H1 (cell line): ENCODE measurements around the gene REXO5. TPM values are rescaled to one million over a fixed set of nuclear protein-coding genes. Genes with fewer than 3 reads are reported as not detected.

Experiments
- polyA plus RNA-seq, 7 experiments: library from polyadenylated mRNA; depleted of rRNA in 3 of 7; stranded (reverse) in 5 of 7; unstranded in 2 of 7; fragments of >200 nt in 5 of 7; fragments of 200-250 nt in 2 of 7; gene quantifications; 1 replicate in 5 of 7; 2 replicates in 1 of 7; 4 replicates in 1 of 7; pipeline versions ENCODE4 v1.2.1 to v1.2.3, GENCODE V29; 2011 to 2013; ENCODE audit warnings: missing spikeins in 2 of 7, mixed read lengths in 2 of 7
- total RNA-seq: library from RNA; stranded (reverse); fragmentation: NEBNext Ultra II Directional; extraction: Animal tissue kit (Norgen Biotek cat#: 25700); gene quantifications from 2 replicates; pipeline ENCODE4 v1.2.1, GENCODE V29; 2021
- TF ChIP-seq, protein P1 (sequence below): fragments of 300-600 bp; sonication (generic); IDR thresholded peaks from 2 replicates; pipeline ENCODE4 v1.7.1; 2012; ENCODE audit warnings: low read length, moderate library complexity, mild to moderate bottlenecking, inconsistent platforms; ENCODE audit not compliant: insufficient replicate concordance

The REXO5 gene
- total and polyA plus RNA-seq, 2 of the 8 experiments (the other 6 are each of a cell fraction or from before 2014, with no cell fraction given) = 2.4 to 8.9 TPM

DNA sequence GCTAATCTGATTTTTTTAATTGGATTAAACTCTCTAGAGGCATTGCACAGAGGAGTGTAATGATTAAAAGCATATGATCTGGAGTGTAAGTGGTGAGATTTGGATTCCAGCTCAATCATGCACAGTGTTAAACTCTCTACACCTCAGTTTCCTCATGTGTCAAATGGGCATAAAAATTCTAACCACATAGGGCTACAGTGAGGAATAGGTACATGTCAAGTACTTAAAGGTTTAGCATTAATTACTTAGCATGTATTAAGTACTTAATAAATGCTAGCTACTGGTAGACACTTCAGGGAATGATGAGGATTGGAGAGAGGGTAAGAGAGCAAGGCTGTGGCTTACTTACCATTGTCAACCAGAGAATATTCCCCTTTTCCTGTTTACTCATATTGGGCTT lies 17.2 kb upstream of the REXO5 start (continued):
- TF ChIP-seq, protein P1, sequence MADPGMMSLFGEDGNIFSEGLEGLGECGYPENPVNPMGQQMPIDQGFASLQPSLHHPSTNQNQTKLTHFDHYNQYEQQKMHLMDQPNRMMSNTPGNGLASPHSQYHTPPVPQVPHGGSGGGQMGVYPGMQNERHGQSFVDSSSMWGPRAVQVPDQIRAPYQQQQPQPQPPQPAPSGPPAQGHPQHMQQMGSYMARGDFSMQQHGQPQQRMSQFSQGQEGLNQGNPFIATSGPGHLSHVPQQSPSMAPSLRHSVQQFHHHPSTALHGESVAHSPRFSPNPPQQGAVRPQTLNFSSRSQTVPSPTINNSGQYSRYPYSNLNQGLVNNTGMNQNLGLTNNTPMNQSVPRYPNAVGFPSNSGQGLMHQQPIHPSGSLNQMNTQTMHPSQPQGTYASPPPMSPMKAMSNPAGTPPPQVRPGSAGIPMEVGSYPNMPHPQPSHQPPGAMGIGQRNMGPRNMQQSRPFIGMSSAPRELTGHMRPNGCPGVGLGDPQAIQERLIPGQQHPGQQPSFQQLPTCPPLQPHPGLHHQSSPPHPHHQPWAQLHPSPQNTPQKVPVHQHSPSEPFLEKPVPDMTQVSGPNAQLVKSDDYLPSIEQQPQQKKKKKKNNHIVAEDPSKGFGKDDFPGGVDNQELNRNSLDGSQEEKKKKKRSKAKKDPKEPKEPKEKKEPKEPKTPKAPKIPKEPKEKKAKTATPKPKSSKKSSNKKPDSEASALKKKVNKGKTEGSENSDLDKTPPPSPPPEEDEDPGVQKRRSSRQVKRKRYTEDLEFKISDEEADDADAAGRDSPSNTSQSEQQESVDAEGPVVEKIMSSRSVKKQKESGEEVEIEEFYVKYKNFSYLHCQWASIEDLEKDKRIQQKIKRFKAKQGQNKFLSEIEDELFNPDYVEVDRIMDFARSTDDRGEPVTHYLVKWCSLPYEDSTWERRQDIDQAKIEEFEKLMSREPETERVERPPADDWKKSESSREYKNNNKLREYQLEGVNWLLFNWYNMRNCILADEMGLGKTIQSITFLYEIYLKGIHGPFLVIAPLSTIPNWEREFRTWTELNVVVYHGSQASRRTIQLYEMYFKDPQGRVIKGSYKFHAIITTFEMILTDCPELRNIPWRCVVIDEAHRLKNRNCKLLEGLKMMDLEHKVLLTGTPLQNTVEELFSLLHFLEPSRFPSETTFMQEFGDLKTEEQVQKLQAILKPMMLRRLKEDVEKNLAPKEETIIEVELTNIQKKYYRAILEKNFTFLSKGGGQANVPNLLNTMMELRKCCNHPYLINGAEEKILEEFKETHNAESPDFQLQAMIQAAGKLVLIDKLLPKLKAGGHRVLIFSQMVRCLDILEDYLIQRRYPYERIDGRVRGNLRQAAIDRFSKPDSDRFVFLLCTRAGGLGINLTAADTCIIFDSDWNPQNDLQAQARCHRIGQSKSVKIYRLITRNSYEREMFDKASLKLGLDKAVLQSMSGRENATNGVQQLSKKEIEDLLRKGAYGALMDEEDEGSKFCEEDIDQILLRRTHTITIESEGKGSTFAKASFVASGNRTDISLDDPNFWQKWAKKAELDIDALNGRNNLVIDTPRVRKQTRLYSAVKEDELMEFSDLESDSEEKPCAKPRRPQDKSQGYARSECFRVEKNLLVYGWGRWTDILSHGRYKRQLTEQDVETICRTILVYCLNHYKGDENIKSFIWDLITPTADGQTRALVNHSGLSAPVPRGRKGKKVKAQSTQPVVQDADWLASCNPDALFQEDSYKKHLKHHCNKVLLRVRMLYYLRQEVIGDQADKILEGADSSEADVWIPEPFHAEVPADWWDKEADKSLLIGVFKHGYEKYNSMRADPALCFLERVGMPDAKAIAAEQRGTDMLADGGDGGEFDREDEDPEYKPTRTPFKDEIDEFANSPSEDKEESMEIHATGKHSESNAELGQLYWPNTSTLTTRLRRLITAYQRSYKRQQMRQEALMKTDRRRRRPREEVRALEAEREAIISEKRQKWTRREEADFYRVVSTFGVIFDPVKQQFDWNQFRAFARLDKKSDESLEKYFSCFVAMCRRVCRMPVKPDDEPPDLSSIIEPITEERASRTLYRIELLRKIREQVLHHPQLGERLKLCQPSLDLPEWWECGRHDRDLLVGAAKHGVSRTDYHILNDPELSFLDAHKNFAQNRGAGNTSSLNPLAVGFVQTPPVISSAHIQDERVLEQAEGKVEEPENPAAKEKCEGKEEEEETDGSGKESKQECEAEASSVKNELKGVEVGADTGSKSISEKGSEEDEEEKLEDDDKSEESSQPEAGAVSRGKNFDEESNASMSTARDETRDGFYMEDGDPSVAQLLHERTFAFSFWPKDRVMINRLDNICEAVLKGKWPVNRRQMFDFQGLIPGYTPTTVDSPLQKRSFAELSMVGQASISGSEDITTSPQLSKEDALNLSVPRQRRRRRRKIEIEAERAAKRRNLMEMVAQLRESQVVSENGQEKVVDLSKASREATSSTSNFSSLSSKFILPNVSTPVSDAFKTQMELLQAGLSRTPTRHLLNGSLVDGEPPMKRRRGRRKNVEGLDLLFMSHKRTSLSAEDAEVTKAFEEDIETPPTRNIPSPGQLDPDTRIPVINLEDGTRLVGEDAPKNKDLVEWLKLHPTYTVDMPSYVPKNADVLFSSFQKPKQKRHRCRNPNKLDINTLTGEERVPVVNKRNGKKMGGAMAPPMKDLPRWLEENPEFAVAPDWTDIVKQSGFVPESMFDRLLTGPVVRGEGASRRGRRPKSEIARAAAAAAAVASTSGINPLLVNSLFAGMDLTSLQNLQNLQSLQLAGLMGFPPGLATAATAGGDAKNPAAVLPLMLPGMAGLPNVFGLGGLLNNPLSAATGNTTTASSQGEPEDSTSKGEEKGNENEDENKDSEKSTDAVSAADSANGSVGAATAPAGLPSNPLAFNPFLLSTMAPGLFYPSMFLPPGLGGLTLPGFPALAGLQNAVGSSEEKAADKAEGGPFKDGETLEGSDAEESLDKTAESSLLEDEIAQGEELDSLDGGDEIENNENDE = no peak
